ENCODE results near the gene UQCR11.

The UQCR11 gene

GRCh38 chr19:1613808-1614570 is 8.7 kb upstream of the UQCR11 start:
- Mint-ChIP-seq H3K9me3 (no peaks in the 10 kb centered on the region), H3K27ac (no peak overlapping the region), H3K4me3 (no peak overlapping the region), H3K36me3 (ENCODE audit: low read depth) (peaks cover 54% of the 10 kb centered on the region), H3K4me1 (no peaks in the 10 kb centered on the region), H3K27me3 (ENCODE audit: low read depth) (no peaks in the 10 kb centered on the region)
- TF ChIP-seq CTCF (IDR thresholded peaks at IDR 0.05; ENCODE audit: unreplicated experiment in 3 of 3) = no peak

- Mint-ChIP-seq H3K4me3 (no peak overlapping the region), H3K36me3 (ENCODE audit: low read depth) (peaks cover 47% of the 10 kb centered on the region), H3K9me3 (no peaks in the 10 kb centered on the region)
Measured at GRCh38 chr19:1613146-1613545, 7.9 kb upstream of the UQCR11 start.

GRCh38 chr19:1612114-1613086 is 7.1 kb upstream of the UQCR11 start:
- no peak overlapping the region for H3K27ac Mint-ChIP-seq
- no peaks in the 10 kb centered on the region for H3K9me3 Mint-ChIP-seq
- TF ChIP-seq CTCF (IDR thresholded peaks at IDR 0.05; ENCODE audit: unreplicated experiment in 3 of 3) = no peak
- no peak overlapping the region for H3K4me3 Mint-ChIP-seq
- H3K27me3 Mint-ChIP-seq (ENCODE audit: low read depth) = no peaks in the 10 kb centered on the region
- H3K4me1 Mint-ChIP-seq = no peaks in the 10 kb centered on the region
- H3K36me3 Mint-ChIP-seq (ENCODE audit: low read depth) = peaks cover 42% of the 10 kb centered on the region

More at GRCh38 chr19:1613146-1613545, 7.9 kb upstream of the UQCR11 start:
- no peaks in the 10 kb centered on the region for H3K4me1 Mint-ChIP-seq
- H3K27me3 Mint-ChIP-seq (ENCODE audit: low read depth) = no peaks in the 10 kb centered on the region
- H3K27ac Mint-ChIP-seq = no peak overlapping the region
- no peak for TF ChIP-seq CTCF (IDR thresholded peaks at IDR 0.05; ENCODE audit: unreplicated experiment in 3 of 3)

DNA sequence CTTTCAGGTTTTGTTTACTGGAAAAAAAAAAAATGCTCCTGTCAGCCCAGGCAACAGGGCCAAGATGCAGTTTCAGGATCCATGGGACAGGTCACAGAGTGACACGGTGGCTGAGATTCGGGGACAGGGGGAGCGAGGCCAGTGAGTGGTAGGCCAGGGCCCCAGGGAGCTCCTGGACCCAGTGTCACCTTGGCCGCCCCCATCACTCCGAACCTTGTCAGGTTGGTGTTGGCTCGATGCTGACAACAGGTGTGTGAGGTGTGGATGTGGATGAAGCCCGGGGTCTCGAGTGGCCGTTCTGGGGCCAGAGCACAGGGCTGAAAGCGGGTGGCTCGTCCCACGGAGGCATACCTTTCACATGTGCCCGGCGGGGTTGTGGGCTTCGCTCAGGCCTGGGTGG is 6.1 kb upstream of the UQCR11 start:
- no peak for TF ChIP-seq CTCF (IDR thresholded peaks at IDR 0.05; ENCODE audit: unreplicated experiment in 3 of 3)
- H3K36me3 Mint-ChIP-seq (ENCODE audit: low read depth) = peaks cover 31% of the 10 kb centered on the region
- no peaks in the 10 kb centered on the region for H3K4me1 Mint-ChIP-seq
- H3K4me3 Mint-ChIP-seq = no peak overlapping the region
- H3K27ac Mint-ChIP-seq = no peak overlapping the region
- H3K27me3 Mint-ChIP-seq (ENCODE audit: low read depth) = no peaks in the 10 kb centered on the region
- H3K9me3 Mint-ChIP-seq = no peaks in the 10 kb centered on the region

GRCh38 chr19:1610579-1610978 is 5.3 kb upstream of the UQCR11 start:
- Mint-ChIP-seq H3K4me3 (no peak overlapping the region), H3K9me3 (no peaks in the 10 kb centered on the region), H3K36me3 (ENCODE audit: low read depth) (peaks cover 25% of the 10 kb centered on the region), H3K4me1 (no peaks in the 10 kb centered on the region), H3K27me3 (ENCODE audit: low read depth) (no peaks in the 10 kb centered on the region), H3K27ac (no peak overlapping the region)
- no peak for TF ChIP-seq CTCF (IDR thresholded peaks at IDR 0.05; ENCODE audit: unreplicated experiment in 3 of 3)
